ENCODE data around the gene IFT25. TPM values are rescaled to one million over a fixed set of nuclear protein-coding genes. Genes with fewer than 3 reads are reported as not detected.

The IFT25 gene
- total RNA-seq, 1 experiment from 2014 or later = 31.7 TPM

DNA sequence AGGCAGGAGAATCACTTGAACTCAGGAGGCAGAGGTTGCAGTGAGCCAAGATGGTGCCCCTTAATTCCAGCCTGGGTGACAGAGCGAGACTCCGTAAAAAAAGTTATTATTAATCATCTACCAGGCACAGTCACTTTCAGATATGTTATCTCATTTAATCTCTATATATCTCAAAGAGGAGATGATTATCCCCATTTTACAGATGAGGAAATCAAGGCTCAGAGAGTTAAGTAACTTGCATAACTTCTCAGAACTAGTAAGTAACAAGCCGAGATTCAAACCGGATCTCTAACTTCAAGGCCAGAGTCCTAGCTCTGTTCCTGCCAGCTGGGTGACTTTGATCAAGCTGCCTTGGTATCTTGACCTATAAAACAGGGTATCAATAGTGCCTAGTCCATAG is 34.1 kb downstream of the IFT25 start:
- Mint-ChIP-seq H3K4me3 (ENCODE audit: unreplicated experiment) (no peak overlapping the region), H3K27me3 (ENCODE audit: insufficient read depth, unreplicated experiment) (no peaks in the 10 kb centered on the region), H3K4me1 (ENCODE audit: low read depth, unreplicated experiment) (peaks cover 28% of the 10 kb centered on the region), H3K9me3 (ENCODE audit: unreplicated experiment) (no peaks in the 10 kb centered on the region), H3K36me3 (ENCODE audit: insufficient read depth, unreplicated experiment) (peaks cover 9% of the 10 kb centered on the region), H3K27ac (ENCODE audit: unreplicated experiment) (no peak overlapping the region)
- intact Hi-C loops (cut with micrococcal nuclease; ENCODE audit: unreplicated experiment) = no loop called here
- Histone ChIP-seq H3K36me3 (ENCODE audit: control insufficient read depth, insufficient read depth, low read length) (no peaks in the 10 kb centered on the region), H3K4me1 (peaks cover 61% of the 10 kb centered on the region), H3K27me3 (replicated peaks; ENCODE audit: control insufficient read depth, insufficient read depth, low read length) (no peaks in the 10 kb centered on the region), H3K9me3 (no peaks in the 10 kb centered on the region), H3K4me3 (ENCODE audit: low read depth, low read length) (no peak overlapping the region)
- BruUV-seq (replicated peaks) = no TSS peak
- DNase-seq = no peak
- CTCF ChIA-PET = no interaction called here
- POLR2A ChIA-PET = no interaction called here
- TF ChIP-seq, protein P1, sequence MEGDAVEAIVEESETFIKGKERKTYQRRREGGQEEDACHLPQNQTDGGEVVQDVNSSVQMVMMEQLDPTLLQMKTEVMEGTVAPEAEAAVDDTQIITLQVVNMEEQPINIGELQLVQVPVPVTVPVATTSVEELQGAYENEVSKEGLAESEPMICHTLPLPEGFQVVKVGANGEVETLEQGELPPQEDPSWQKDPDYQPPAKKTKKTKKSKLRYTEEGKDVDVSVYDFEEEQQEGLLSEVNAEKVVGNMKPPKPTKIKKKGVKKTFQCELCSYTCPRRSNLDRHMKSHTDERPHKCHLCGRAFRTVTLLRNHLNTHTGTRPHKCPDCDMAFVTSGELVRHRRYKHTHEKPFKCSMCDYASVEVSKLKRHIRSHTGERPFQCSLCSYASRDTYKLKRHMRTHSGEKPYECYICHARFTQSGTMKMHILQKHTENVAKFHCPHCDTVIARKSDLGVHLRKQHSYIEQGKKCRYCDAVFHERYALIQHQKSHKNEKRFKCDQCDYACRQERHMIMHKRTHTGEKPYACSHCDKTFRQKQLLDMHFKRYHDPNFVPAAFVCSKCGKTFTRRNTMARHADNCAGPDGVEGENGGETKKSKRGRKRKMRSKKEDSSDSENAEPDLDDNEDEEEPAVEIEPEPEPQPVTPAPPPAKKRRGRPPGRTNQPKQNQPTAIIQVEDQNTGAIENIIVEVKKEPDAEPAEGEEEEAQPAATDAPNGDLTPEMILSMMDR (IDR thresholded peaks at IDR 0.05; ENCODE audit: insufficient read depth in 1 of 2, low read depth in 1 of 2, low read length in 1 of 2, severe bottlenecking in 1 of 2, unreplicated experiment in 1 of 2) = no peak

DNA sequence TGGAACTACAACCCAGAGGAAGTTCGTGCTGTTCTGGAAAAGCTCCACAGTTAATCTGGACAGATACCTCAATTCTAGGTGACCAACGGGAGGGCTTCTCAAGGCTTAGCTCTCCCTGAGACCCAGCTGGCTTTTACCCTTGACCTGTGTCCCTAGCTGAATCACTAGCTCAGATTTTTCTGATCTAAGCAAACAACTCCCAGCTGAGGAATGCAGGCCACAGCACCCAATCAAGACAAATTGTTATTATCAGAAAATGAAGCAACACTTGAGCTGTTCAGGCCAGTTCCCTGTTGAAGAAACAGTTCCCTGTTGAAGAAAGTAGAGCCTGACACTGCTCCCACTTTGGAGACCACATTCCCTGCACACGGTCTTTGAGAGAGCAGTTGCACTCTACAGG is 35.6 kb downstream of the IFT25 start:
- Mint-ChIP-seq H3K9me3 (ENCODE audit: unreplicated experiment) (no peaks in the 10 kb centered on the region), H3K27ac (ENCODE audit: unreplicated experiment) (peak overlapping the region; percentile 87), H3K36me3 (ENCODE audit: insufficient read depth, unreplicated experiment) (peaks cover 9% of the 10 kb centered on the region), H3K4me1 (ENCODE audit: low read depth, unreplicated experiment) (peaks cover 29% of the 10 kb centered on the region), H3K4me3 (ENCODE audit: unreplicated experiment) (peak overlapping the region; percentile 35), H3K27me3 (ENCODE audit: insufficient read depth, unreplicated experiment) (no peaks in the 10 kb centered on the region)
- peaks cover 70% of the 10 kb centered on the region for H3K4me1 ChIP-seq
- BruUV-seq (replicated peaks) = no TSS peak
- intact Hi-C loops (cut with micrococcal nuclease; ENCODE audit: unreplicated experiment) = loop anchor here (1.0 kb wide), 1 partner anchor 21 kb away; the partner anchor contains the start of gene YIPF1
- TF ChIP-seq, protein P1 (IDR thresholded peaks at IDR 0.05; ENCODE audit: insufficient read depth in 1 of 2, low read depth in 1 of 2, low read length in 1 of 2, severe bottlenecking in 1 of 2, unreplicated experiment in 1 of 2) = no peak
- H3K9me3 ChIP-seq = no peaks in the 10 kb centered on the region
- DNase-seq = peak; percentile 60 to 69
- H3K4me3 ChIP-seq (ENCODE audit: low read depth, low read length) = no peak overlapping the region
- no peaks in the 10 kb centered on the region for H3K27me3 ChIP-seq (replicated peaks; ENCODE audit: control insufficient read depth, insufficient read depth, low read length)
- no peaks in the 10 kb centered on the region for H3K36me3 ChIP-seq (ENCODE audit: control insufficient read depth, insufficient read depth, low read length)
- ChIA-PET CTCF (interaction anchor here (0.6 to 1.4 kb wide), 3 partner anchors 31 to 47 kb away, joined by 3 to 11 read pairs (median 4); partner anchors contain the start of genes IFT25 and LRRC42), POLR2A (interaction anchor here (2.2 kb wide), 1 partner anchor 36 kb away, joined by 9 read pairs; the partner anchor contains the start of gene IFT25)

DNA sequence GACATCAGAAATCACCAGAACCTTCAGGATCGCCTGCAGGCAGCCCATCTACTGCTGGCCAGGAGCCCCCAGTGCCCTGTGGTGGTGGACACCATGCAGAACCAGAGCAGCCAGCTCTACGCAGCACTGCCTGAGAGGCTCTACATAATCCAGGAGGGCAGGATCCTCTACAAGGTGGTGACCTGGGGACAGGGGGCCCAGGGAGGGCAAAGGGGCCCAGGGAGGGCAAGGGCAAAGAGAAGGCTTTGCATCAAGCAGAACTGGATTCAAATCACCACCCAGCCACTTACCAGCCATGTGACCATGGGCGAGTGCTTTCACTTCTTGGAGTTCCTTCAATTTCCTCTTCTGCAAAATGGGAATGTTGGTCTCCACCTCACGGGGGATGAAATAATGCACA is 39.4 kb downstream of the IFT25 start:
- Mint-ChIP-seq H3K36me3 (ENCODE audit: insufficient read depth, unreplicated experiment) (peaks cover 9% of the 10 kb centered on the region), H3K27me3 (ENCODE audit: insufficient read depth, unreplicated experiment) (no peaks in the 10 kb centered on the region), H3K4me1 (ENCODE audit: low read depth, unreplicated experiment) (peaks cover 38% of the 10 kb centered on the region), H3K9me3 (ENCODE audit: unreplicated experiment) (no peaks in the 10 kb centered on the region), H3K4me3 (ENCODE audit: unreplicated experiment) (no peak overlapping the region), H3K27ac (ENCODE audit: unreplicated experiment) (no peak overlapping the region)
- no peaks in the 10 kb centered on the region for H3K36me3 ChIP-seq (ENCODE audit: control insufficient read depth, insufficient read depth, low read length)
- TF ChIP-seq, protein P1 (IDR thresholded peaks at IDR 0.05; ENCODE audit: insufficient read depth in 1 of 2, low read depth in 1 of 2, low read length in 1 of 2, severe bottlenecking in 1 of 2, unreplicated experiment in 1 of 2) = no peak
- intact Hi-C loops (cut with micrococcal nuclease; ENCODE audit: unreplicated experiment) = loop anchor here (2.0 kb wide), 1 partner anchor 13 kb away; no protein-coding TSS in a partner anchor
- DNase-seq = no peak
- ChIA-PET CTCF (no interaction called here), POLR2A (no interaction called here)
- H3K27me3 ChIP-seq (replicated peaks; ENCODE audit: control insufficient read depth, insufficient read depth, low read length) = no peaks in the 10 kb centered on the region
- H3K4me1 ChIP-seq = peaks cover 68% of the 10 kb centered on the region
- H3K9me3 ChIP-seq = no peaks in the 10 kb centered on the region
- no peak overlapping the region for H3K4me3 ChIP-seq (ENCODE audit: low read depth, low read length)
- BruUV-seq (replicated peaks) = no TSS peak
